HCT116 (cell line): ENCODE data around the gene ATF7IP. TPM values are rescaled to one million over a fixed set of nuclear protein-coding genes. Genes with fewer than 3 reads are reported as not detected.

ENCODE experiments used
- ATAC-seq: fragments of 200-7000 bp; cut with Tn5 transposase; 2 replicates; pipeline ENCODE4 v1.9.1; 2020; ENCODE audit warnings: mild to moderate bottlenecking, moderate library complexity
- BruUV-seq: library from RNA; stranded (reverse); fragments of 400-500 nt; replicated peaks from 2 replicates; lab custom pipeline; 2021; lab: Mats Ljungman, UMichigan
- CTCF ChIA-PET: fragments of 300-600 bp; sonication (Branson Sonifier 250); formaldehyde crosslinking; loops from one replicate; lab custom pipeline; 2021; ENCODE audit warnings: antibody characterized with exemption; lab: Charles Lee
- POLR2A ChIA-PET: fragments of 300-600, 350-600 bp; sonication (Branson Sonifier 250); formaldehyde crosslinking; loops from one replicate; lab custom pipeline; 2021; ENCODE audit warnings: antibody characterized with exemption; lab: Charles Lee
- RAD21 ChIA-PET, 2 experiments: fragments of 300-600 bp; sonication (Branson Sonifier 250); formaldehyde crosslinking; loops; one replicate each; lab custom pipeline; 2023; ENCODE audit warnings: low total read pairs in 2 of 2; ENCODE audit not compliant: uncharacterized antibody in 2 of 2, unreplicated experiment in 2 of 2, low non-redundant PET in 1 of 2; lab: Charles Lee
- DNase-seq: peaks from one replicate; pipeline ENCODE4 v3.0.0-alpha.2; 2010; ENCODE audit warnings: low read depth, low spot score
- H2AFZ ChIP-seq: fragments of 200-600 bp; shearing (Covaris generic), sonication (generic); 2 replicates; pipeline ENCODE4 v1.6.1; 2017; ENCODE audit warnings: low read depth, mixed run types, mixed read lengths, antibody characterized with exemption, low read length; ENCODE audit not compliant: poor library complexity, severe bottlenecking
- H3K27ac ChIP-seq: 2 replicates; pipeline ENCODE4 v1.5.1; 2012; ENCODE audit warnings: low read depth, low read length
- H3K27me3 ChIP-seq: fragments of 200-600 bp; sonication (generic); 2 replicates; pipeline ENCODE4 v1.6.1; 2016; ENCODE audit warnings: mixed run types, low read length, mixed read lengths; ENCODE audit not compliant: insufficient read depth
- H3K36me3 ChIP-seq, 2 experiments: fragments of 200-500 bp in 1 of 2; fragments of 200-600 bp in 1 of 2; sonication (Bioruptor generic) in 1 of 2; sonication (generic) in 1 of 2; 2 replicates each; pipeline versions ENCODE4 v1.5.1 to v1.6.1; 2014 to 2016; ENCODE audit warnings: low read length in 2 of 2, inconsistent platforms in 1 of 2, mixed read lengths in 1 of 2, mixed run types in 1 of 2; ENCODE audit not compliant: insufficient read depth in 2 of 2, control insufficient read depth in 1 of 2
- H3K4me1 ChIP-seq, 2 experiments: fragments of 200-600 bp in 1 of 2; sonication (generic) in 1 of 2; 2 replicates each; pipeline versions ENCODE4 v1.5.1 to v1.6.1; 2012 to 2017; ENCODE audit warnings: low read length in 2 of 2, inconsistent platforms in 1 of 2, mild to moderate bottlenecking in 1 of 2, mixed read lengths in 1 of 2, mixed run types in 1 of 2, moderate library complexity in 1 of 2; ENCODE audit not compliant: insufficient read depth in 2 of 2, control insufficient read depth in 1 of 2
- H3K4me2 ChIP-seq: fragments of 200-600 bp; sonication (generic); 2 replicates; pipeline ENCODE4 v1.6.1; 2017; ENCODE audit warnings: mixed run types, low read length, mixed read lengths
- H3K4me3 ChIP-seq, 2 experiments: fragments of 200-600 bp in 1 of 2; sonication (generic) in 1 of 2; replicated peaks in 1 of 2; 2 replicates each; pipeline ENCODE4 v1.5.1; 2011 to 2016; ENCODE audit warnings: low read length in 2 of 2, control low read depth in 1 of 2, low read depth in 1 of 2, mild to moderate bottlenecking in 1 of 2, mixed read lengths in 1 of 2, mixed run types in 1 of 2
- H3K79me2 ChIP-seq: fragments of 200-600 bp; sonication (generic); 2 replicates; pipeline ENCODE4 v1.6.1; 2017; ENCODE audit warnings: mild to moderate bottlenecking, mixed run types, low read length, moderate library complexity, mixed read lengths; ENCODE audit not compliant: insufficient read depth
- H3K9ac ChIP-seq: fragments of 200-600 bp; sonication (generic); 2 replicates; pipeline ENCODE4 v1.6.1; 2016; ENCODE audit warnings: low read length, mixed read lengths
- H3K9me2 ChIP-seq: fragments of 200-600 bp; sonication (generic), shearing (Covaris generic); 2 replicates; pipeline ENCODE4 v1.6.1; 2017; ENCODE audit warnings: mixed run types, mild to moderate bottlenecking, moderate library complexity; ENCODE audit not compliant: insufficient read depth
- H3K9me3 ChIP-seq, 2 experiments: fragments of 200-500 bp in 1 of 2; fragments of 200-600 bp in 1 of 2; sonication (Bioruptor generic) in 1 of 2; sonication (generic) in 1 of 2; 2 replicates each; pipeline ENCODE4 v1.6.1; 2014 to 2017; ENCODE audit warnings: low read length in 2 of 2, mixed read lengths in 2 of 2, inconsistent platforms in 1 of 2, low read depth in 1 of 2, mild to moderate bottlenecking in 1 of 2, mixed run types in 1 of 2, moderate library complexity in 1 of 2; ENCODE audit not compliant: control insufficient read depth in 1 of 2, insufficient read depth in 1 of 2
- H4K20me1 ChIP-seq: fragments of 200-600 bp; sonication (generic), shearing (Covaris generic); 2 replicates; pipeline ENCODE4 v1.6.1; 2017; ENCODE audit warnings: mixed run types, mild to moderate bottlenecking, moderate library complexity; ENCODE audit not compliant: insufficient read depth
- ATF3 ChIP-seq: IDR thresholded peaks from 2 replicates; pipeline ENCODE4 v1.6.1; 2012
- CEBPB ChIP-seq: IDR thresholded peaks from 2 replicates; pipeline ENCODE4 v1.6.1; 2012; ENCODE audit warnings: low read depth
- ELF1 ChIP-seq: IDR thresholded peaks from 2 replicates; pipeline ENCODE4 v1.6.1; 2012; ENCODE audit warnings: low read depth, borderline replicate concordance
- EZH2 ChIP-seq: fragments of 200-600 bp; sonication (generic); IDR thresholded peaks from 2 replicates; pipeline ENCODE4 v1.6.1; 2017; ENCODE audit warnings: antibody characterized with exemption, mixed run types
- EZH2phosphoT487 ChIP-seq: fragments of 200-600 bp; IDR thresholded peaks from 2 replicates; pipeline ENCODE4 v1.6.1; 2018; ENCODE audit warnings: antibody characterized with exemption, borderline replicate concordance
- FOSL1 ChIP-seq: IDR thresholded peaks from 2 replicates; pipeline ENCODE4 v1.6.1; 2012; ENCODE audit warnings: low read depth
- JUND ChIP-seq: IDR thresholded peaks from 2 replicates; pipeline ENCODE4 v1.6.1; 2012
- POLR2A ChIP-seq: IDR thresholded peaks from 2 replicates; pipeline ENCODE4 v1.7.0; 2011; ENCODE audit warnings: borderline replicate concordance; ENCODE audit not compliant: insufficient read depth, insufficient read length; ENCODE audit errors: extremely low read depth
- POLR2AphosphoS5 ChIP-seq: IDR thresholded peaks from 2 replicates; pipeline ENCODE4 v1.6.1; 2011; ENCODE audit warnings: mild to moderate bottlenecking, low read depth, low read length, moderate library complexity
- RAD21 ChIP-seq: IDR thresholded peaks from 2 replicates; pipeline ENCODE4 v1.6.1; 2012; ENCODE audit warnings: low read depth, mild to moderate bottlenecking
- REST ChIP-seq: IDR thresholded peaks from 2 replicates; pipeline ENCODE4 v1.6.1; 2012; ENCODE audit warnings: low read depth
- SIN3A ChIP-seq: IDR thresholded peaks from 2 replicates; pipeline ENCODE4 v1.6.1; 2012; ENCODE audit warnings: low read depth
- SP1 ChIP-seq: IDR thresholded peaks from 2 replicates; pipeline ENCODE4 v1.6.1; 2012; ENCODE audit warnings: low read depth
- SRF ChIP-seq: IDR thresholded peaks from 2 replicates; pipeline ENCODE4 v1.6.1; 2012; ENCODE audit warnings: low read depth
- TCF7L2 ChIP-seq: IDR thresholded peaks from 2 replicates; pipeline ENCODE4 v1.7.0; 2011; ENCODE audit warnings: borderline replicate concordance, inconsistent platforms; ENCODE audit not compliant: insufficient read depth, insufficient read length; ENCODE audit errors: extremely low read depth
- ZBTB33 ChIP-seq: IDR thresholded peaks from 2 replicates; pipeline ENCODE4 v1.6.1; 2011; ENCODE audit warnings: mild to moderate bottlenecking, low read length, moderate library complexity; ENCODE audit not compliant: insufficient replicate concordance; ENCODE audit errors: extremely low read depth
- intact Hi-C: fragments of 100-400 bp; cut with micrococcal nuclease; formaldehyde crosslinking; loops from 2 replicates; pipeline ENCODE4 v1.10.0; 2022
- total RNA-seq: library from RNA; stranded (reverse); gene quantifications from one replicate; pipeline ENCODE4 v1.2.1, GENCODE V29; 2021; ENCODE audit not compliant: unreplicated experiment
- TF ChIP-seq, protein P1 (sequence below), 3 experiments: fragments of 200-600 bp in 1 of 3; sonication (generic) in 1 of 3; IDR thresholded peaks in 2 of 3; conservative IDR thresholded peaks in 1 of 3; 2 replicates each; pipeline ENCODE4 v1.5.1; 2012 to 2017; ENCODE audit warnings: low read depth in 2 of 3, low read length in 2 of 3, antibody characterized with exemption in 1 of 3, borderline replicate concordance in 1 of 3, control low read depth in 1 of 3, mild to moderate bottlenecking in 1 of 3, mixed read lengths in 1 of 3, mixed run types in 1 of 3, moderate library complexity in 1 of 3; ENCODE audit not compliant: insufficient read depth in 1 of 3
- TF ChIP-seq, protein P2 (sequence below): IDR thresholded peaks from 2 replicates; pipeline ENCODE4 v1.6.1; 2012

Gene ATF7IP
- total RNA-seq, 1 experiment from 2014 or later: 38.6 TPM

- TF ChIP-seq SIN3A (no peak), EZH2phosphoT487 (no peak), POLR2AphosphoS5 (no peak), JUND (no peak), RAD21 (no peak), ELF1 (no peak), SRF (no peak), EZH2 (no peak)
Measured at GRCh38 chr12:14460212-14460841, 94.8 kb downstream of the ATF7IP start (continued).

DNA sequence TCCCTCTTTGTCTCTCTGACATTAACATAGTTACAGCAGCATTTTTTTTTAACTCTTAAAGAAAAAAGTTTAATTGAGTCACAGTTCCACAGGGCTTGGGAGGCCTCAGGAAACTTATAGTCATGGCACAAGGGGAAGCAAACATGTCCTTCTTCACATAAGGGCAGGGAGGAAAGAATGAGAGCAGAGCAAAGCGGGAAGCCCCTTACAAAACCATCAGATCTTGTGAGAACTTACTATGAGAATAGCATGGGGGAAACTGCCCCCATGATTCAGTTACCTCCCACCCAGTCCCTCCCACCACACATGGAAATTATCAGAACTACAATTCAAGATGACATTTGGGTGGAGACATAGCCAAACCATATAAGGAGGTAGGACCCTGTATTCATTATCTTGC is 106.0 kb downstream of the ATF7IP start:
- Histone ChIP-seq H3K27ac (no peak overlapping the region), H3K36me3 (peaks cover 2 to 21% of the 10 kb centered on the region in 2 experiments; a peak in 1 of 4 replicates), H3K4me3 (no peak overlapping the region), H3K79me2 (no peaks in the 10 kb centered on the region), H2AFZ (no peak overlapping the region), H3K27me3 (no peaks in the 10 kb centered on the region), H3K4me1 (no peaks in the 10 kb centered on the region), H4K20me1 (no peaks in the 10 kb centered on the region), H3K4me2 (no peak overlapping the region), H3K9ac (no peak overlapping the region), H3K9me3 (peaks cover 4 to 8% of the 10 kb centered on the region in 2 experiments; a peak in 3 of 4 replicates), H3K9me2 (no peaks in the 10 kb centered on the region)
- no peak for ATAC-seq
- RAD21 ChIA-PET: no interaction called here
- POLR2A ChIA-PET: no interaction called here
- intact Hi-C loops: no loop called here
- BruUV-seq: no TSS peak
- CTCF ChIA-PET: no interaction called here
- DNase-seq: no peak
- TF ChIP-seq ATF3: no peak
- no peak for TF ChIP-seq SRF
- no peak for TF ChIP-seq FOSL1
- TF ChIP-seq, protein P1, sequence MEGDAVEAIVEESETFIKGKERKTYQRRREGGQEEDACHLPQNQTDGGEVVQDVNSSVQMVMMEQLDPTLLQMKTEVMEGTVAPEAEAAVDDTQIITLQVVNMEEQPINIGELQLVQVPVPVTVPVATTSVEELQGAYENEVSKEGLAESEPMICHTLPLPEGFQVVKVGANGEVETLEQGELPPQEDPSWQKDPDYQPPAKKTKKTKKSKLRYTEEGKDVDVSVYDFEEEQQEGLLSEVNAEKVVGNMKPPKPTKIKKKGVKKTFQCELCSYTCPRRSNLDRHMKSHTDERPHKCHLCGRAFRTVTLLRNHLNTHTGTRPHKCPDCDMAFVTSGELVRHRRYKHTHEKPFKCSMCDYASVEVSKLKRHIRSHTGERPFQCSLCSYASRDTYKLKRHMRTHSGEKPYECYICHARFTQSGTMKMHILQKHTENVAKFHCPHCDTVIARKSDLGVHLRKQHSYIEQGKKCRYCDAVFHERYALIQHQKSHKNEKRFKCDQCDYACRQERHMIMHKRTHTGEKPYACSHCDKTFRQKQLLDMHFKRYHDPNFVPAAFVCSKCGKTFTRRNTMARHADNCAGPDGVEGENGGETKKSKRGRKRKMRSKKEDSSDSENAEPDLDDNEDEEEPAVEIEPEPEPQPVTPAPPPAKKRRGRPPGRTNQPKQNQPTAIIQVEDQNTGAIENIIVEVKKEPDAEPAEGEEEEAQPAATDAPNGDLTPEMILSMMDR (IDR thresholded peaks at IDR 0.05 in 2 of 3, conservative IDR thresholded peaks at IDR 0.05 in 1 of 3; ENCODE audit: borderline replicate concordance in 1 of 3, insufficient read depth in 1 of 3, low read depth in 2 of 3, low read length in 2 of 3): no peak
- TF ChIP-seq EZH2: no peak
- no peak for TF ChIP-seq CEBPB
- TF ChIP-seq JUND: no peak
- TF ChIP-seq, protein P2, sequence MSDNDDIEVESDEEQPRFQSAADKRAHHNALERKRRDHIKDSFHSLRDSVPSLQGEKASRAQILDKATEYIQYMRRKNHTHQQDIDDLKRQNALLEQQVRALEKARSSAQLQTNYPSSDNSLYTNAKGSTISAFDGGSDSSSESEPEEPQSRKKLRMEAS: no peak
- no peak for TF ChIP-seq POLR2A
- TF ChIP-seq REST: no peak
- TF ChIP-seq SP1: no peak
- no peak for TF ChIP-seq ELF1
- no peak for TF ChIP-seq TCF7L2
- no peak for TF ChIP-seq ZBTB33
